ENCODE results near the gene ITGB3. TPM values are rescaled to one million over a fixed set of nuclear protein-coding genes. Genes with fewer than 3 reads are reported as not detected.
"Not testable (repeated sequence)": the region's sequence is repeated elsewhere in the genome, so short reads cannot be mapped to it uniquely, and the experiment has no call there.

Gene ITGB3
- total and polyA plus RNA-seq, 10 of the 15 experiments (the other 5 are each of a cell fraction or from before 2014, with no cell fraction given) = 0.69 to 22.8 (median 13.6) TPM

DNA sequence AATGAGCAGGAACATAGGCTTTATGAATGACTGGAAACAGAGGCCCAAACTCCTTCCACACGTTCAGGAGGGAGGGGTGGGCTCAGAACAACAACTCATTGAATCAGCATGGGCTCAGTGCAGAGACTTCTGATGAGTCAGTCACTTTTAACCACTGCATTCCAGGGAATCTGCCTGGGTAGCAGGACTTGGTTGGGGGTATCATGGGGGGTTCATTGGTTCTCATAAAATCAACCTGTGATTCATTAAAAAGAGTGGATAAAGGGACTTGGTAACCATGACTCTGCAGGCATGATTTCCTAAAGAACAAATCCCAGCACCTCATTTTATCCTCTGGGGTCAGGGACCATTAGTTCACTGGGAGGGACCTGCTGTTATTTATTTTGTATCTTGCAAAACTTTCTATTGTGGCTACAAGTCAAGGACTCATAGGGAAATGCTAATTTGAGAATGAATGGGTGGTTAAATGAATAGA, 13.8 kb downstream of the ITGB3 start:
- WGBS (ENCODE audit: insufficient coverage, insufficient replicate concordance, low lambda C conversion rate, missing lambda C conversion rate) = 6% methylated on average over 1 of the region's 1 CpG
- Histone ChIP-seq H3K27me3 (replicated peaks in 1 of 2; ENCODE audit: control insufficient read depth in 2 of 2, insufficient read depth in 2 of 2, low read length in 1 of 2) (no peaks in the 10 kb centered on the region), H3K9ac (ENCODE audit: control insufficient read depth, insufficient read depth, low read length) (no peak overlapping the region), H4K20me1 (ENCODE audit: control insufficient read depth, insufficient read depth) (no peaks in the 10 kb centered on the region), H3K36me3 (ENCODE audit: control insufficient read depth in 2 of 2, insufficient read depth in 2 of 2, low read length in 1 of 2) (no peaks in the 10 kb centered on the region), H2AFZ (ENCODE audit: control insufficient read depth, low read depth, low read length) (no peak overlapping the region), H3K4me2 (ENCODE audit: control insufficient read depth, insufficient read depth) (no peak overlapping the region), H3K79me2 (ENCODE audit: control insufficient read depth, insufficient read depth, low read length) (no peaks in the 10 kb centered on the region), H3K4me3 (no peak overlapping the region), H3K27ac (ENCODE audit: control insufficient read depth, insufficient read depth) (no peak overlapping the region), H3K4me1 (ENCODE audit: control insufficient read depth, insufficient read depth, low read length) (0 out of 2 replicates have a peak, but pooled peaks cover 3% of the 10 kb centered on the region), H3K9me3 (replicated peaks; ENCODE audit: control insufficient read depth, insufficient read depth, low read length) (peaks cover 3% of the 10 kb centered on the region; the same call in 2 of the 3 replicates)
- POLR2A ChIA-PET = no interaction called here
- TF ChIP-seq ESRRA (IDR thresholded peaks at IDR 0.05; ENCODE audit: low read length) (no peak), KDM1A (IDR thresholded peaks at IDR 0.05; ENCODE audit: borderline replicate concordance) (no peak)
- TF ChIP-seq, protein P1, sequence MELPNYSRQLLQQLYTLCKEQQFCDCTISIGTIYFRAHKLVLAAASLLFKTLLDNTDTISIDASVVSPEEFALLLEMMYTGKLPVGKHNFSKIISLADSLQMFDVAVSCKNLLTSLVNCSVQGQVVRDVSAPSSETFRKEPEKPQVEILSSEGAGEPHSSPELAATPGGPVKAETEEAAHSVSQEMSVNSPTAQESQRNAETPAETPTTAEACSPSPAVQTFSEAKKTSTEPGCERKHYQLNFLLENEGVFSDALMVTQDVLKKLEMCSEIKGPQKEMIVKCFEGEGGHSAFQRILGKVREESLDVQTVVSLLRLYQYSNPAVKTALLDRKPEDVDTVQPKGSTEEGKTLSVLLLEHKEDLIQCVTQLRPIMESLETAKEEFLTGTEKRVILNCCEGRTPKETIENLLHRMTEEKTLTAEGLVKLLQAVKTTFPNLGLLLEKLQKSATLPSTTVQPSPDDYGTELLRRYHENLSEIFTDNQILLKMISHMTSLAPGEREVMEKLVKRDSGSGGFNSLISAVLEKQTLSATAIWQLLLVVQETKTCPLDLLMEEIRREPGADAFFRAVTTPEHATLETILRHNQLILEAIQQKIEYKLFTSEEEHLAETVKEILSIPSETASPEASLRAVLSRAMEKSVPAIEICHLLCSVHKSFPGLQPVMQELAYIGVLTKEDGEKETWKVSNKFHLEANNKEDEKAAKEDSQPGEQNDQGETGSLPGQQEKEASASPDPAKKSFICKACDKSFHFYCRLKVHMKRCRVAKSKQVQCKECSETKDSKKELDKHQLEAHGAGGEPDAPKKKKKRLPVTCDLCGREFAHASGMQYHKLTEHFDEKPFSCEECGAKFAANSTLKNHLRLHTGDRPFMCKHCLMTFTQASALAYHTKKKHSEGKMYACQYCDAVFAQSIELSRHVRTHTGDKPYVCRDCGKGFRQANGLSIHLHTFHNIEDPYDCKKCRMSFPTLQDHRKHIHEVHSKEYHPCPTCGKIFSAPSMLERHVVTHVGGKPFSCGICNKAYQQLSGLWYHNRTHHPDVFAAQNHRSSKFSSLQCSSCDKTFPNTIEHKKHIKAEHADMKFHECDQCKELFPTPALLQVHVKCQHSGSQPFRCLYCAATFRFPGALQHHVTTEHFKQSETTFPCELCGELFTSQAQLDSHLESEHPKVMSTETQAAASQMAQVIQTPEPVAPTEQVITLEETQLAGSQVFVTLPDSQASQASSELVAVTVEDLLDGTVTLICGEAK (IDR thresholded peaks at IDR 0.05; ENCODE audit: borderline replicate concordance) = no peak
- DNase-seq (ENCODE audit: low read depth, low spot score) (no peak), FAIRE-seq (no peak), ATAC-seq (no peak)
- BruUV-seq (replicated peaks) = no TSS peak
- intact Hi-C loops (cut with micrococcal nuclease; ENCODE audit: unreplicated experiment) = no loop called here
- RAD21 ChIA-PET (ENCODE audit: unreplicated experiment) = no interaction called here
- CTCF ChIA-PET = no interaction called here
- in situ Hi-C loops (cut with MboI) = no loop called here
- SMC1A ChIA-PET (ENCODE audit: uncharacterized antibody, unreplicated experiment) = interaction anchor here (1.2 kb wide), 1 partner anchor 9 kb away, joined by 3 read pairs; no protein-coding TSS in a partner anchor

DNA sequence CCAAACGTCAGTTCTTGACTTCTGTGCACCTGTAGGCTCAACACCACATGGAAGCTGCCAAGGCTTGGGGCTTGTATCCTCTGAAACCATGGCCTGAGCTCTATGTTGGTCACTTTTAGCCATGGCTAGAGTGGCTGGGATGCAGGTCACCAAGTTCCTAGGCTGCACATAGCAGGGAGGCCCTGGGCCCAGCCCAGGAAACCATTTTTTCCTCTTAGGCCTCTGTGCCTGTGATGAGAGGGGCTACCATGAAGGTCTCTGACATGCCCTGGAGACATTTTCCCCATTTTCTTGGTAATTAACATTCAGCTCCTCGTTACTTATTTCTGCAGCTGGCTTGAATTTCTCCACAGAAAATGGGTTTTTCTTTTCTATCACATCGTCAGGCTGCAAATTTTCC, 15.3 kb downstream of the ITGB3 start:
- in situ Hi-C loops (cut with MboI); H3K4me3 ChIP-seq; H3K36me3 ChIP-seq (ENCODE audit: control insufficient read depth in 2 of 2, insufficient read depth in 2 of 2, low read length in 1 of 2); DNase-seq (ENCODE audit: low read depth, low spot score); H3K27ac ChIP-seq (ENCODE audit: control insufficient read depth, insufficient read depth); H3K9me3 ChIP-seq (replicated peaks; ENCODE audit: control insufficient read depth, insufficient read depth, low read length); CTCF ChIA-PET; ATAC-seq; H3K27me3 ChIP-seq (replicated peaks in 1 of 2; ENCODE audit: control insufficient read depth in 2 of 2, insufficient read depth in 2 of 2, low read length in 1 of 2); H3K4me1 ChIP-seq (ENCODE audit: control insufficient read depth, insufficient read depth, low read length); BruUV-seq (replicated peaks); H4K20me1 ChIP-seq (ENCODE audit: control insufficient read depth, insufficient read depth); H2AFZ ChIP-seq (ENCODE audit: control insufficient read depth, low read depth, low read length); POLR2A ChIA-PET; H3K79me2 ChIP-seq (ENCODE audit: control insufficient read depth, insufficient read depth, low read length); H3K4me2 ChIP-seq (ENCODE audit: control insufficient read depth, insufficient read depth); intact Hi-C loops (cut with micrococcal nuclease; ENCODE audit: unreplicated experiment); H3K9ac ChIP-seq (ENCODE audit: control insufficient read depth, insufficient read depth, low read length); RAD21 ChIA-PET (ENCODE audit: unreplicated experiment); FAIRE-seq: not testable (repeated sequence)
- 44% methylated on average over 3 of the region's 3 CpGs for WGBS (ENCODE audit: insufficient coverage, insufficient replicate concordance, low lambda C conversion rate, missing lambda C conversion rate)
- SMC1A ChIA-PET (ENCODE audit: uncharacterized antibody, unreplicated experiment) = interaction anchor here (1.0 to 1.2 kb wide), 3 partner anchors 8 to 19 kb away, joined by 3 to 4 read pairs (median 3); no protein-coding TSS in a partner anchor

DNA sequence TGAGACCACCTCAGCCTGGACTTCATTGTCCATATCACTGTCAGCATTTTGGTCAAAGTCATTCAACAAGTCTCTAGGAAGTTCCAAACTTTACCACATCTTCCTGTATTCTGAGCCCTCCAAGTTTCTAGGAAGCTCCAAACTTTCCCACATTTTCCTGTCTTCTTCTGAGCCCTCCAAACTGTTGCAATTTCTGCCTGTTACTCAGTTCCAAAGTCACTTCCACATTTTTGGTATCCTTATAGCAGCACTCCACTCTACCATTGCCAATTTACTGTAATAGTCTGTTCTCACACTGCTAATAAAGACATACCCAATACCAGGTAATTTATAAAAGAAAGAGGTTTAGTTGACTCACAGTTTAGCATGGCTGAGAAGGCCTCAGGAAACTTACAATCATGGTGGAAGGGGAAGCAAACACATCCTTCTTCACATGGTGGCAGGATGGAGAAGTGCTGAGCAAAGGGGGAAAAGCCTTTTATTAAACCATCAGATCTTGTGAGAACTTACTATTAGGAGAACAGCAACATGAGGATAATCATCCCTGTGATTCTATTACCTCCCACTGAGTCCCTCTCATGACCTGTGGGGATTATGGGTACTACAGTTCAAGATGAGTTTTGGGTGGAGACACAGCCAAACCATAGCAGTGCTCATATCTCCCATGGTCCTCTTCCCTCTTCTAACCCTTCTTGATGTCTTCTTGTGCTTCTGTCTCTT, 16.1 kb downstream of the ITGB3 start:
- H3K79me2 ChIP-seq (ENCODE audit: control insufficient read depth, insufficient read depth, low read length); H3K4me1 ChIP-seq (ENCODE audit: control insufficient read depth, insufficient read depth, low read length); H3K27me3 ChIP-seq (replicated peaks in 1 of 2; ENCODE audit: control insufficient read depth in 2 of 2, insufficient read depth in 2 of 2, low read length in 1 of 2); H3K4me3 ChIP-seq; ATAC-seq; DNase-seq (ENCODE audit: low read depth, low spot score); H3K36me3 ChIP-seq (ENCODE audit: control insufficient read depth in 2 of 2, insufficient read depth in 2 of 2, low read length in 1 of 2); RAD21 ChIA-PET (ENCODE audit: unreplicated experiment); H4K20me1 ChIP-seq (ENCODE audit: control insufficient read depth, insufficient read depth); in situ Hi-C loops (cut with MboI); intact Hi-C loops (cut with micrococcal nuclease; ENCODE audit: unreplicated experiment); H2AFZ ChIP-seq (ENCODE audit: control insufficient read depth, low read depth, low read length); H3K4me2 ChIP-seq (ENCODE audit: control insufficient read depth, insufficient read depth); BruUV-seq (replicated peaks); H3K9me3 ChIP-seq (replicated peaks; ENCODE audit: control insufficient read depth, insufficient read depth, low read length); FAIRE-seq; H3K9ac ChIP-seq (ENCODE audit: control insufficient read depth, insufficient read depth, low read length); H3K27ac ChIP-seq (ENCODE audit: control insufficient read depth, insufficient read depth): not testable (repeated sequence)
- ChIA-PET POLR2A (interaction anchor here (1.5 kb wide), 1 partner anchor 9 kb away, joined by 5 read pairs; no protein-coding TSS in a partner anchor), SMC1A (ENCODE audit: uncharacterized antibody, unreplicated experiment) (interaction anchor here (1.0 to 1.2 kb wide), 4 partner anchors 9 to 18 kb away, joined by 3 to 4 read pairs (median 3); no protein-coding TSS in a partner anchor), CTCF (interaction anchor here (1.4 kb wide), 2 partner anchors 9 to 11 kb away, joined by 4 to 6 read pairs; no protein-coding TSS in a partner anchor)
